GM12878 (cell line): ENCODE measurements around the gene SLC9A7. TPM values are rescaled to one million over a fixed set of nuclear protein-coding genes. Genes with fewer than 3 reads are reported as not detected.

Experiments used
- ATAC-seq: fragments of 200-7000 bp; cut with Tn5 transposase; 3 replicates; pipeline ENCODE4 v1.9.1; 2020; ENCODE audit warnings: mild to moderate bottlenecking, moderate library complexity
- BruUV-seq: library from RNA; stranded (reverse); fragments of 400-500 nt; replicated peaks from 2 replicates; lab custom pipeline; 2021; lab: Mats Ljungman, UMichigan
- CTCF ChIA-PET: fragments of 300-600 bp; sonication (Branson Sonifier 250); formaldehyde crosslinking; extraction: SDS; loops from one replicate; lab custom pipeline; 2021; ENCODE audit warnings: inconsistent platforms; lab: Yijun Ruan, JAX
- POLR2A ChIA-PET: fragments of 350-600 bp; formaldehyde crosslinking; extraction: SDS; loops from one replicate; lab custom pipeline; 2021; ENCODE audit warnings: inconsistent platforms; lab: Charles Lee
- RAD21 ChIA-PET: fragments of 300-600 bp; sonication (Branson Sonifier 250); formaldehyde crosslinking; loops from one replicate; lab custom pipeline; 2023; ENCODE audit warnings: antibody characterized with exemption; ENCODE audit not compliant: unreplicated experiment; lab: Charles Lee
- SMC1A ChIA-PET: fragments of 300-600 bp; sonication (Branson Sonifier 250); formaldehyde crosslinking; loops from one replicate; lab custom pipeline; 2023; ENCODE audit not compliant: unreplicated experiment, uncharacterized antibody; lab: Charles Lee
- DNase-seq: peaks from one replicate; pipeline ENCODE4 v3.0.0-alpha.2; 2011; ENCODE audit warnings: low read depth, low spot score
- FAIRE-seq: peaks from 3 replicates; lab custom pipeline; 2011; peaks lifted over from hg19 to GRCh38; lab: Jason Lieb, UNC
- H2AFZ ChIP-seq: 2 replicates; pipeline ENCODE4 v1.6.0; 2011; ENCODE audit warnings: low read depth, low read length, control low read depth; ENCODE audit not compliant: control insufficient read depth
- H3K27ac ChIP-seq: 2 replicates; pipeline ENCODE4 v1.5.1; 2011; ENCODE audit warnings: control low read depth; ENCODE audit not compliant: control insufficient read depth, insufficient read depth
- H3K27me3 ChIP-seq, 2 experiments: replicated peaks in 1 of 2; 2 replicates each; pipeline versions ENCODE4 v1.6.0 to v1.6.1; 2011; ENCODE audit warnings: low read length in 1 of 2; ENCODE audit not compliant: control insufficient read depth in 2 of 2, insufficient read depth in 2 of 2
- H3K36me3 ChIP-seq, 2 experiments: 2 replicates each; pipeline ENCODE4 v1.5.1; 2011; ENCODE audit warnings: low read length in 1 of 2; ENCODE audit not compliant: control insufficient read depth in 2 of 2, insufficient read depth in 2 of 2
- H3K4me1 ChIP-seq: 2 replicates; pipeline ENCODE4 v1.6.1; 2011; ENCODE audit warnings: mild to moderate bottlenecking, low read length, moderate library complexity, mixed read lengths; ENCODE audit not compliant: control insufficient read depth, insufficient read depth
- H3K4me2 ChIP-seq: 2 replicates; pipeline ENCODE4 v1.6.0; 2011; ENCODE audit warnings: control low read depth; ENCODE audit not compliant: control insufficient read depth, insufficient read depth
- H3K4me3 ChIP-seq: fragments of 200-600 bp; sonication (generic); 2 replicates; pipeline ENCODE4 v1.5.1; 2016
- H3K79me2 ChIP-seq: 2 replicates; pipeline ENCODE4 v1.6.0; 2011; ENCODE audit warnings: low read length; ENCODE audit not compliant: control insufficient read depth, insufficient read depth
- H3K9ac ChIP-seq: 2 replicates; pipeline ENCODE4 v1.8.0; 2011; ENCODE audit warnings: low read length, control low read depth, mixed read lengths; ENCODE audit not compliant: control insufficient read depth, insufficient read depth
- H3K9me3 ChIP-seq: replicated peaks from 3 replicates; pipeline ENCODE4 v1.5.1; 2011; ENCODE audit warnings: mild to moderate bottlenecking, low read length; ENCODE audit not compliant: control insufficient read depth, insufficient read depth
- H4K20me1 ChIP-seq: 2 replicates; pipeline ENCODE4 v1.6.0; 2011; ENCODE audit not compliant: control insufficient read depth, insufficient read depth
- BACH1 ChIP-seq: fragments of 450-650 bp; IDR thresholded peaks from 2 replicates; pipeline ENCODE4 v1.6.1; 2017; ENCODE audit warnings: mild to moderate bottlenecking, borderline replicate concordance
- BCL11A ChIP-seq: IDR thresholded peaks from 2 replicates; pipeline ENCODE4 v1.6.1; 2011; ENCODE audit warnings: low read depth, low read length
- JUND ChIP-seq: IDR thresholded peaks from 2 replicates; pipeline ENCODE4 v1.6.1; 2012; ENCODE audit warnings: low read depth, mild to moderate bottlenecking, low read length, improper control_type of control experiment, moderate library complexity
- KDM1A ChIP-seq: fragments of 200-600 bp; sonication (generic); IDR thresholded peaks from 2 replicates; pipeline ENCODE4 v1.6.1; 2016; ENCODE audit warnings: borderline replicate concordance
- LARP7 ChIP-seq: fragments of 450-650 bp; IDR thresholded peaks from 2 replicates; pipeline ENCODE4 v1.6.1; 2017; ENCODE audit warnings: mild to moderate bottlenecking
- MTA2 ChIP-seq: fragments of 450-650 bp; IDR thresholded peaks from 2 replicates; pipeline ENCODE4 v1.6.1; 2016; ENCODE audit warnings: low read depth, mild to moderate bottlenecking, moderate library complexity
- NFXL1 ChIP-seq: fragments of 450-650 bp; IDR thresholded peaks from 2 replicates; pipeline ENCODE4 v1.6.1; 2017; ENCODE audit warnings: antibody characterized with exemption, mild to moderate bottlenecking, borderline replicate concordance
- PAX8 ChIP-seq: fragments of 450-650 bp; IDR thresholded peaks from 2 replicates; pipeline ENCODE4 v1.6.1; 2017; ENCODE audit warnings: mild to moderate bottlenecking, moderate library complexity
- PML ChIP-seq: IDR thresholded peaks from 2 replicates; pipeline ENCODE4 v1.6.1; 2012; ENCODE audit warnings: low read length, inconsistent platforms
- RFX5 ChIP-seq: IDR thresholded peaks from 2 replicates; pipeline ENCODE4 v1.6.1; 2011; ENCODE audit warnings: low read depth, low read length, improper control_type of control experiment
- SMAD5 ChIP-seq: IDR thresholded peaks from 2 replicates; pipeline ENCODE4 v1.6.1; 2016; ENCODE audit warnings: antibody characterized with exemption, low read depth
- TAF1 ChIP-seq: IDR thresholded peaks from 2 replicates; pipeline ENCODE4 v1.6.1; 2011; ENCODE audit warnings: mild to moderate bottlenecking, low read depth, low read length, borderline replicate concordance
- ZBED1 ChIP-seq: IDR thresholded peaks from 2 replicates; pipeline ENCODE4 v1.6.1; 2016; ENCODE audit warnings: borderline replicate concordance
- ZNF622 ChIP-seq: fragments of 450-650 bp; IDR thresholded peaks from 2 replicates; pipeline ENCODE4 v1.6.1; 2017; ENCODE audit warnings: mild to moderate bottlenecking, inconsistent platforms
- WGBS: methylation state at CpG from one replicate; pipeline ENCODE4 v1.1.6; 2016; ENCODE audit warnings: low lambda C conversion rate; ENCODE audit not compliant: insufficient replicate concordance, insufficient coverage; ENCODE audit errors: missing lambda C conversion rate; 5-methylcytosine and 5-hydroxymethylcytosine counted together
- in situ Hi-C: fragments of 300-500 bp; cut with MboI; formaldehyde crosslinking; loops from 9 replicates; pipeline ENCODE4 v1.14.3; 2018; ENCODE audit warnings: mixed read lengths
- intact Hi-C: fragments of 100-400 bp; cut with micrococcal nuclease; formaldehyde crosslinking; loops from one replicate; pipeline ENCODE4 v1.14.2; 2022; ENCODE audit not compliant: unreplicated experiment
- polyA plus RNA-seq, 11 experiments: library from polyadenylated mRNA; depleted of rRNA in 4 of 11; unstranded in 6 of 11; stranded (reverse) in 5 of 11; fragments of >200 nt; fragmentation: Nextera tagmentation in 4 of 11; fragmentation: Illumina TruSeq in 1 of 11; extraction: Ambion mirVana in 4 of 11; extraction: Trizol in 1 of 11; gene quantifications; 1 replicate in 1 of 11; 2 replicates in 10 of 11; pipeline versions ENCODE4 v1.2.1 to v1.2.3, GENCODE V29; 2011 to 2016; ENCODE audit warnings: inconsistent platforms in 2 of 11, missing spikeins in 2 of 11, low read depth in 1 of 11
- total RNA-seq, 4 experiments: library from RNA; depleted of rRNA in 3 of 4; stranded (reverse); fragments of >200 nt in 3 of 4; fragmentation: Illumina TruSeq in 1 of 4; extraction: Trizol in 1 of 4; gene quantifications; 2 replicates each; pipeline versions ENCODE4 v1.2.1 to v1.2.3, GENCODE V29; 2013 to 2021
- TF ChIP-seq, protein P1 (sequence below): IDR thresholded peaks from 2 replicates; pipeline ENCODE4 v1.6.1; 2011; ENCODE audit warnings: low read depth, low read length, improper control_type of control experiment, borderline replicate concordance
- TF ChIP-seq, protein P2 (sequence below): fragments of 450-650 bp; IDR thresholded peaks from 2 replicates; pipeline ENCODE4 v1.6.1; 2017; ENCODE audit warnings: antibody characterized with exemption, mild to moderate bottlenecking, moderate library complexity
- TF ChIP-seq, protein P3 (sequence below): fragments of 450-650 bp; IDR thresholded peaks from 2 replicates; pipeline ENCODE4 v1.6.1; 2016; ENCODE audit warnings: mild to moderate bottlenecking, moderate library complexity, borderline replicate concordance

Gene SLC9A7
- total and polyA plus RNA-seq, 10 of the 15 experiments (the other 5 are each of a cell fraction or from before 2014, with no cell fraction given), result 5.0 to 62.8 (median 30.5) TPM

DNA sequence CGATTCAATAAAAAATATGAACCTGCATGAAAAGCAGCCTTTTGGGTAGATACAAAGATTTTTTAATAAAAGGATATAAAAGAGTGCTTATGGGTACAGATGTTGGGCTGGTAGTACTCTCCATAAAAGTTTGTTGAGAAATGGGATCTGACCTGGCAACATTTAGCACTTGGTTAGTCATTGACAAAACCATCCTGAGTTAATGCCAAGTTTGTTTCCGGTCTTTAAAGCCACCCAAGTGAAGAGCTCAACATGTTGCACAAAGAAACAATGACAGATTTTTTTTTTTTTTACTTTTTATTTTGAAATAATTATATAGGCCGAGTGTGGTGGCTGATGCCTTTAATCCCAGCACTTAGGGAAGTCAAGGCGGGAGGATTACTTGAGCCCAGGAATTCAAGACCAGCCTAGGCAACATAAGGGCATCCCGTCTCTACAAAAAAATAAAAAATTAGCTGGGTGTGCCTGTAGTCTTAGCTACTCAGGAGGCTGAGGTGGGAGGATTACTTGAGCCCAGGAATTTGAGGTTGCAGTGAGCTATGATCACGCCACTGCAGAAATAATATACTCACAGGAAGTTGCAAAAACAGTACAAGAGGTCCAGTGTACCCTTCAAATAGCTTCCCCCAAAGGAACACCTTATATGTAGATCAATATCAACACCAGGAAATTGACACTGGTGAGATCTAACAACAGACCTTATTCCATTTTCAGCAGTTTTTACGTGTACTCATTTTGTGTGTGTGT is 168.8 kb downstream of the SLC9A7 start:
- Histone ChIP-seq H3K27ac (no peak overlapping the region), H3K4me1 (peaks cover 21% of the 10 kb centered on the region), H3K79me2 (peaks cover 10% of the 10 kb centered on the region), H3K27me3 (no peaks in the 10 kb centered on the region), H3K4me3 (no peak overlapping the region), H2AFZ (no peak overlapping the region), H4K20me1 (no peaks in the 10 kb centered on the region), H3K9me3 (no peaks in the 10 kb centered on the region; the same call in 2 of the 3 replicates), H3K4me2 (no peak overlapping the region), H3K9ac (no peak overlapping the region), H3K36me3 (no peaks in the 10 kb centered on the region; a peak in 1 of 4 replicates)
- no peak for FAIRE-seq
- 86% methylated on average over 7 of the region's 7 CpGs for WGBS
- ChIA-PET SMC1A (interaction anchor here (0.6 to 3.7 kb wide), 7 partner anchors 9 to 236 kb away, joined by 3 to 17 read pairs (median 4); no protein-coding TSS in a partner anchor), CTCF (interaction anchor here (0.6 to 1.6 kb wide), 11 partner anchors 10 to 1262 kb away, joined by 3 to 7 read pairs (median 3); no protein-coding TSS in a partner anchor), RAD21 (interaction anchor here (0.6 to 2.2 kb wide), 3 partner anchors 17 to 36 kb away, joined by 4 to 7 read pairs (median 5); no protein-coding TSS in a partner anchor), POLR2A (interaction anchor here (0.6 to 1.4 kb wide), 5 partner anchors 9 to 241 kb away, joined by 3 to 6 read pairs (median 3); no protein-coding TSS in a partner anchor)
- DNase-seq, result no peak
- BruUV-seq, result no TSS peak
- ATAC-seq, result 0 out of 3 replicates have a peak, but pooled peaks have one; percentile 14
- in situ Hi-C loops, result no loop called here
- TF ChIP-seq TAF1 (no peak), PML (no peak), ZNF622 (no peak), SMAD5 (no peak), KDM1A (no peak), MTA2 (no peak), JUND (no peak), LARP7 (no peak), PAX8 (no peak), ZBED1 (no peak), RFX5 (no peak), NFXL1 (no peak), BACH1 (no peak), BCL11A (no peak)
- TF ChIP-seq, protein P1, sequence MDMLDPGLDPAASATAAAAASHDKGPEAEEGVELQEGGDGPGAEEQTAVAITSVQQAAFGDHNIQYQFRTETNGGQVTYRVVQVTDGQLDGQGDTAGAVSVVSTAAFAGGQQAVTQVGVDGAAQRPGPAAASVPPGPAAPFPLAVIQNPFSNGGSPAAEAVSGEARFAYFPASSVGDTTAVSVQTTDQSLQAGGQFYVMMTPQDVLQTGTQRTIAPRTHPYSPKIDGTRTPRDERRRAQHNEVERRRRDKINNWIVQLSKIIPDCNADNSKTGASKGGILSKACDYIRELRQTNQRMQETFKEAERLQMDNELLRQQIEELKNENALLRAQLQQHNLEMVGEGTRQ, result no peak
- TF ChIP-seq, protein P2, sequence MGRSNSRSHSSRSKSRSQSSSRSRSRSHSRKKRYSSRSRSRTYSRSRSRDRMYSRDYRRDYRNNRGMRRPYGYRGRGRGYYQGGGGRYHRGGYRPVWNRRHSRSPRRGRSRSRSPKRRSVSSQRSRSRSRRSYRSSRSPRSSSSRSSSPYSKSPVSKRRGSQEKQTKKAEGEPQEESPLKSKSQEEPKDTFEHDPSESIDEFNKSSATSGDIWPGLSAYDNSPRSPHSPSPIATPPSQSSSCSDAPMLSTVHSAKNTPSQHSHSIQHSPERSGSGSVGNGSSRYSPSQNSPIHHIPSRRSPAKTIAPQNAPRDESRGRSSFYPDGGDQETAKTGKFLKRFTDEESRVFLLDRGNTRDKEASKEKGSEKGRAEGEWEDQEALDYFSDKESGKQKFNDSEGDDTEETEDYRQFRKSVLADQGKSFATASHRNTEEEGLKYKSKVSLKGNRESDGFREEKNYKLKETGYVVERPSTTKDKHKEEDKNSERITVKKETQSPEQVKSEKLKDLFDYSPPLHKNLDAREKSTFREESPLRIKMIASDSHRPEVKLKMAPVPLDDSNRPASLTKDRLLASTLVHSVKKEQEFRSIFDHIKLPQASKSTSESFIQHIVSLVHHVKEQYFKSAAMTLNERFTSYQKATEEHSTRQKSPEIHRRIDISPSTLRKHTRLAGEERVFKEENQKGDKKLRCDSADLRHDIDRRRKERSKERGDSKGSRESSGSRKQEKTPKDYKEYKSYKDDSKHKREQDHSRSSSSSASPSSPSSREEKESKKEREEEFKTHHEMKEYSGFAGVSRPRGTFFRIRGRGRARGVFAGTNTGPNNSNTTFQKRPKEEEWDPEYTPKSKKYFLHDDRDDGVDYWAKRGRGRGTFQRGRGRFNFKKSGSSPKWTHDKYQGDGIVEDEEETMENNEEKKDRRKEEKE, result no peak
- TF ChIP-seq, protein P3, sequence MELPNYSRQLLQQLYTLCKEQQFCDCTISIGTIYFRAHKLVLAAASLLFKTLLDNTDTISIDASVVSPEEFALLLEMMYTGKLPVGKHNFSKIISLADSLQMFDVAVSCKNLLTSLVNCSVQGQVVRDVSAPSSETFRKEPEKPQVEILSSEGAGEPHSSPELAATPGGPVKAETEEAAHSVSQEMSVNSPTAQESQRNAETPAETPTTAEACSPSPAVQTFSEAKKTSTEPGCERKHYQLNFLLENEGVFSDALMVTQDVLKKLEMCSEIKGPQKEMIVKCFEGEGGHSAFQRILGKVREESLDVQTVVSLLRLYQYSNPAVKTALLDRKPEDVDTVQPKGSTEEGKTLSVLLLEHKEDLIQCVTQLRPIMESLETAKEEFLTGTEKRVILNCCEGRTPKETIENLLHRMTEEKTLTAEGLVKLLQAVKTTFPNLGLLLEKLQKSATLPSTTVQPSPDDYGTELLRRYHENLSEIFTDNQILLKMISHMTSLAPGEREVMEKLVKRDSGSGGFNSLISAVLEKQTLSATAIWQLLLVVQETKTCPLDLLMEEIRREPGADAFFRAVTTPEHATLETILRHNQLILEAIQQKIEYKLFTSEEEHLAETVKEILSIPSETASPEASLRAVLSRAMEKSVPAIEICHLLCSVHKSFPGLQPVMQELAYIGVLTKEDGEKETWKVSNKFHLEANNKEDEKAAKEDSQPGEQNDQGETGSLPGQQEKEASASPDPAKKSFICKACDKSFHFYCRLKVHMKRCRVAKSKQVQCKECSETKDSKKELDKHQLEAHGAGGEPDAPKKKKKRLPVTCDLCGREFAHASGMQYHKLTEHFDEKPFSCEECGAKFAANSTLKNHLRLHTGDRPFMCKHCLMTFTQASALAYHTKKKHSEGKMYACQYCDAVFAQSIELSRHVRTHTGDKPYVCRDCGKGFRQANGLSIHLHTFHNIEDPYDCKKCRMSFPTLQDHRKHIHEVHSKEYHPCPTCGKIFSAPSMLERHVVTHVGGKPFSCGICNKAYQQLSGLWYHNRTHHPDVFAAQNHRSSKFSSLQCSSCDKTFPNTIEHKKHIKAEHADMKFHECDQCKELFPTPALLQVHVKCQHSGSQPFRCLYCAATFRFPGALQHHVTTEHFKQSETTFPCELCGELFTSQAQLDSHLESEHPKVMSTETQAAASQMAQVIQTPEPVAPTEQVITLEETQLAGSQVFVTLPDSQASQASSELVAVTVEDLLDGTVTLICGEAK, result no peak
- intact Hi-C loops, result no loop called here
